WTC11 (cell line): Measurements from ENCODE around the gene SGSM2. TPM values are rescaled to one million over a fixed set of nuclear protein-coding genes. Genes with fewer than 3 reads are reported as not detected.

Experiments used
- ATAC-seq: fragments of 200-7000 bp; cut with Tn5 transposase; 2 replicates; pipeline ENCODE4 v1.10.0; 2021; ENCODE audit warnings: mild to moderate bottlenecking, moderate library complexity
- CTCF ChIA-PET: fragments of 300-600 bp; sonication (Branson Sonifier 250); formaldehyde crosslinking; loops from one replicate; lab custom pipeline; 2021; ENCODE audit warnings: antibody characterized with exemption; lab: Charles Lee
- POLR2A ChIA-PET: fragments of 350-600 bp; sonication (Branson Sonifier 250); formaldehyde crosslinking; loops from one replicate; lab custom pipeline; 2021; ENCODE audit warnings: antibody characterized with exemption; lab: Charles Lee
- DNase-seq: peaks from one replicate; pipeline ENCODE4 v3.0.0; 2021; ENCODE audit warnings: low spot score
- H3K27ac Mint-ChIP-seq: 2 replicates; pipeline ENCODE4 v1.8.0; 2021; ENCODE audit warnings: mixed read lengths
- H3K27me3 Mint-ChIP-seq: 2 replicates; pipeline ENCODE4 v1.8.0; 2021; ENCODE audit warnings: low read depth, mild to moderate bottlenecking, moderate library complexity, mixed read lengths
- H3K36me3 Mint-ChIP-seq: 2 replicates; pipeline ENCODE4 v1.8.0; 2021; ENCODE audit warnings: mixed read lengths
- H3K4me1 Mint-ChIP-seq: 2 replicates; pipeline ENCODE4 v1.8.0; 2022; ENCODE audit warnings: mixed read lengths
- H3K4me3 Mint-ChIP-seq: 2 replicates; pipeline ENCODE4 v1.8.0; 2021; ENCODE audit warnings: mild to moderate bottlenecking, moderate library complexity, mixed read lengths
- H3K9me3 Mint-ChIP-seq: 2 replicates; pipeline ENCODE4 v1.8.0; 2021; ENCODE audit warnings: mixed read lengths
- ETV6 ChIP-seq: sonication (generic); formaldehyde crosslinking; IDR thresholded peaks from 2 replicates; pipeline ENCODE4 v1.8.1; 2022; ENCODE audit warnings: mild to moderate bottlenecking, missing genetic modification reagents
- FOXJ3 ChIP-seq: sonication (generic); formaldehyde crosslinking; IDR thresholded peaks from 2 replicates; pipeline ENCODE4 v1.9.0; 2021; ENCODE audit warnings: missing genetic modification reagents, mild to moderate bottlenecking, borderline replicate concordance
- GABPB1 ChIP-seq: sonication (generic); formaldehyde crosslinking; IDR thresholded peaks from 2 replicates; pipeline ENCODE4 v1.8.1; 2023; ENCODE audit warnings: mild to moderate bottlenecking, missing genetic modification reagents
- GTF2I ChIP-seq: fragments of 250-450 bp; sonication (Bioruptor Pico); conservative IDR thresholded peaks from 2 replicates; pipeline ENCODE4 v1.4.0; 2021; ENCODE audit warnings: mild to moderate bottlenecking
- JAZF1 ChIP-seq: fragments of 250-450 bp; sonication (Bioruptor Pico); IDR thresholded peaks from 2 replicates; pipeline ENCODE4 v1.9.0; 2021; ENCODE audit warnings: moderate library complexity, mild to moderate bottlenecking, inconsistent platforms
- JUN ChIP-seq: sonication (generic); formaldehyde crosslinking; IDR thresholded peaks from 2 replicates; pipeline ENCODE4 v1.8.0; 2023; ENCODE audit warnings: mild to moderate bottlenecking, missing genetic modification reagents
- NFYB ChIP-seq: sonication (generic); formaldehyde crosslinking; conservative IDR thresholded peaks from 2 replicates; pipeline ENCODE4 v1.8.0; 2022; ENCODE audit warnings: low read depth, missing genetic modification reagents
- NR2C2 ChIP-seq: sonication (generic); formaldehyde crosslinking; IDR thresholded peaks from 2 replicates; pipeline ENCODE4 v1.8.0; 2022; ENCODE audit warnings: mild to moderate bottlenecking, missing genetic modification reagents
- ZNF219 ChIP-seq: sonication (generic); formaldehyde crosslinking; IDR thresholded peaks from 2 replicates; pipeline ENCODE4 v1.8.0; 2023; ENCODE audit warnings: missing genetic modification reagents, mild to moderate bottlenecking, borderline replicate concordance
- ZNF396 ChIP-seq: fragments of 250-450 bp; sonication (Bioruptor Pico); IDR thresholded peaks from 2 replicates; pipeline ENCODE4 v1.8.0; 2021; ENCODE audit warnings: mild to moderate bottlenecking, moderate library complexity, borderline replicate concordance
- ZNF416 ChIP-seq: fragments of 250-450 bp; sonication (Bioruptor Pico); IDR thresholded peaks from 2 replicates; pipeline ENCODE4 v1.9.0; 2021; ENCODE audit warnings: mild to moderate bottlenecking, inconsistent platforms
- ZNF423 ChIP-seq: fragments of 250-450 bp; sonication (Bioruptor Pico); IDR thresholded peaks from 2 replicates; pipeline ENCODE4 v2.1.2; 2022; ENCODE audit warnings: mild to moderate bottlenecking, moderate library complexity
- total RNA-seq: library from RNA; stranded (reverse); gene quantifications from 3 replicates; pipeline ENCODE4 v1.2.3, GENCODE V29; 2021
- TF ChIP-seq, protein P1 (sequence below): sonication (generic); formaldehyde crosslinking; IDR thresholded peaks from 2 replicates; pipeline ENCODE4 v1.8.1; 2022; ENCODE audit warnings: low read depth, missing genetic modification reagents, borderline replicate concordance
- TF ChIP-seq, protein P2 (sequence below): sonication (generic); formaldehyde crosslinking; IDR thresholded peaks from 2 replicates; pipeline ENCODE4 v1.8.0; 2022; ENCODE audit warnings: mild to moderate bottlenecking, missing genetic modification reagents
- TF ChIP-seq, protein P3 (sequence below): fragments of 250-450 bp; sonication (Bioruptor Pico); IDR thresholded peaks from 2 replicates; pipeline ENCODE4 v1.9.0; 2021; ENCODE audit warnings: mild to moderate bottlenecking
- TF ChIP-seq, protein P4 (sequence below): sonication (generic); formaldehyde crosslinking; IDR thresholded peaks from 2 replicates; pipeline ENCODE4 v1.8.1; 2023; ENCODE audit warnings: mild to moderate bottlenecking, moderate library complexity, missing genetic modification reagents
- TF ChIP-seq, protein P5 (sequence below): sonication (generic); formaldehyde crosslinking; conservative IDR thresholded peaks from 2 replicates; pipeline ENCODE4 v1.8.1; 2022; ENCODE audit warnings: mild to moderate bottlenecking, missing genetic modification reagents
- TF ChIP-seq, protein P6 (sequence below): fragments of 250-450 bp; sonication (Bioruptor Pico); IDR thresholded peaks from 2 replicates; pipeline ENCODE4 v2.1.2; 2022; ENCODE audit warnings: mild to moderate bottlenecking, moderate library complexity

The SGSM2 gene
- total RNA-seq, 1 experiment from 2014 or later: 50.3 TPM

DNA sequence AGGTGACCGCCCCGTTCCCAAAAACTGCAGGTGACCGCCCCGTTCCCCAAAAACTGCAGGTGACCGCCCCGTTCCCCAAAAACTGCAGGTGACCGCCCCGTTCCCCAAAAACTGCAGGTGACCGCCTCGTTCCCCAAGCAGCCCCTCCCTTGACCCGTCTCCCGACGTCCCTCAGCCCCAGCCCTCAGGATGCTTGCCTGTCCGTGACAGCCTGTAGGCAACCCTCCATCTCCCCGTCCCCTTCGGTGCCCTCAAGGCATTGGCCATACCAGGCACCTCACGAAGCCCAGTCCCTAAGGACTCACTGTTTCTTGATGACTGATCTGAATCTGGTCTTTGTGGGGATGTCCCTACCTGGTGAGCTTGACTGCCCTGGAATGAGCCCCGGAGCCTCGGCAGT lies 25.1 kb downstream of the SGSM2 start (continued):
- TF ChIP-seq, protein P1, sequence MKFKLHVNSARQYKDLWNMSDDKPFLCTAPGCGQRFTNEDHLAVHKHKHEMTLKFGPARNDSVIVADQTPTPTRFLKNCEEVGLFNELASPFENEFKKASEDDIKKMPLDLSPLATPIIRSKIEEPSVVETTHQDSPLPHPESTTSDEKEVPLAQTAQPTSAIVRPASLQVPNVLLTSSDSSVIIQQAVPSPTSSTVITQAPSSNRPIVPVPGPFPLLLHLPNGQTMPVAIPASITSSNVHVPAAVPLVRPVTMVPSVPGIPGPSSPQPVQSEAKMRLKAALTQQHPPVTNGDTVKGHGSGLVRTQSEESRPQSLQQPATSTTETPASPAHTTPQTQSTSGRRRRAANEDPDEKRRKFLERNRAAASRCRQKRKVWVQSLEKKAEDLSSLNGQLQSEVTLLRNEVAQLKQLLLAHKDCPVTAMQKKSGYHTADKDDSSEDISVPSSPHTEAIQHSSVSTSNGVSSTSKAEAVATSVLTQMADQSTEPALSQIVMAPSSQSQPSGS (CRISPR knock-in tag): no peak
- TF ChIP-seq JUN (CRISPR knock-in tag) (no peak), JAZF1 (no peak), NR2C2 (CRISPR knock-in tag) (no peak), ZNF396 (no peak), GABPB1 (no peak), ETV6 (CRISPR knock-in tag) (no peak), GTF2I (no peak)
- TF ChIP-seq, protein P2, sequence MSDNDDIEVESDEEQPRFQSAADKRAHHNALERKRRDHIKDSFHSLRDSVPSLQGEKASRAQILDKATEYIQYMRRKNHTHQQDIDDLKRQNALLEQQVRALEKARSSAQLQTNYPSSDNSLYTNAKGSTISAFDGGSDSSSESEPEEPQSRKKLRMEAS (CRISPR knock-in tag): no peak
- TF ChIP-seq, protein P3, sequence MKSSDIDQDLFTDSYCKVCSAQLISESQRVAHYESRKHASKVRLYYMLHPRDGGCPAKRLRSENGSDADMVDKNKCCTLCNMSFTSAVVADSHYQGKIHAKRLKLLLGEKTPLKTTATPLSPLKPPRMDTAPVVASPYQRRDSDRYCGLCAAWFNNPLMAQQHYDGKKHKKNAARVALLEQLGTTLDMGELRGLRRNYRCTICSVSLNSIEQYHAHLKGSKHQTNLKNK (CRISPR knock-in tag): no peak

DNA sequence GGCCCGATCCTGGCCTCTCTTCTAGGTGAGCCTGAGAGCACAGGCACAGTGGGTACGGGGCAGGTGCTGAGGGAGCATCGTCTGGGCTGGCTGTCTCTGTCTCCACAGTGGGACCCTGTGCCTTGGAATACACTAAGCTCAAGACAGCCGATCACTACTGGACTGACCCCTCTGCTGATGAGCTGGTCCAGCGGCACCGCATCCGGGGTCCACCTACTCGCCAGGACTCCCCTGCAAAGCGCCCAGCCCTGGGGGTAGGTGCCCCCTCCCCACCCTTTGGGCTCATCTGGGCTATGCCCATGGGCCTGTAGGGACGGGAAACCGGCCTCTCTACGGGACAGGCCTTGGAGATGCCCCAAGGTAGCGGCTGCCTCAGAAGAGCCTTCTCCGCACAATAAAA lies 25.6 kb downstream of the SGSM2 start:
- Mint-ChIP-seq H3K27me3 (no peaks in the 10 kb centered on the region), H3K9me3 (no peaks in the 10 kb centered on the region), H3K4me1 (peaks cover 3% of the 10 kb centered on the region; the same call in 1 of the 2 replicates), H3K4me3 (no peak overlapping the region), H3K27ac (no peak overlapping the region; the same call in 1 of the 2 replicates), H3K36me3 (no peaks in the 10 kb centered on the region)
- CTCF ChIA-PET: interaction anchor here (3.8 to 8.1 kb wide), 2 partner anchors 10 to 20 kb away, joined by 26 to 46 read pairs; no protein-coding TSS in a partner anchor
- DNase-seq: no peak
- POLR2A ChIA-PET: no interaction called here
- TF ChIP-seq, protein P4, sequence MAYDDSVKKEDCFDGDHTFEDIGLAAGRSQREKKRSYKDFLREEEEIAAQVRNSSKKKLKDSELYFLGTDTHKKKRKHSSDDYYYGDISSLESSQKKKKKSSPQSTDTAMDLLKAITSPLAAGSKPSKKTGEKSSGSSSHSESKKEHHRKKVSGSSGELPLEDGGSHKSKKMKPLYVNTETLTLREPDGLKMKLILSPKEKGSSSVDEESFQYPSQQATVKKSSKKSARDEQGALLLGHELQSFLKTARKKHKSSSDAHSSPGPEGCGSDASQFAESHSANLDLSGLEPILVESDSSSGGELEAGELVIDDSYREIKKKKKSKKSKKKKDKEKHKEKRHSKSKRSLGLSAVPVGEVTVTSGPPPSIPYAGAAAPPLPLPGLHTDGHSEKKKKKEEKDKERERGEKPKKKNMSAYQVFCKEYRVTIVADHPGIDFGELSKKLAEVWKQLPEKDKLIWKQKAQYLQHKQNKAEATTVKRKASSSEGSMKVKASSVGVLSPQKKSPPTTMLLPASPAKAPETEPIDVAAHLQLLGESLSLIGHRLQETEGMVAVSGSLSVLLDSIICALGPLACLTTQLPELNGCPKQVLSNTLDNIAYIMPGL (CRISPR knock-in tag): no peak
- TF ChIP-seq ZNF416 (CRISPR knock-in tag): no peak
- TF ChIP-seq, protein P2 (CRISPR knock-in tag): no peak
- TF ChIP-seq, protein P5, sequence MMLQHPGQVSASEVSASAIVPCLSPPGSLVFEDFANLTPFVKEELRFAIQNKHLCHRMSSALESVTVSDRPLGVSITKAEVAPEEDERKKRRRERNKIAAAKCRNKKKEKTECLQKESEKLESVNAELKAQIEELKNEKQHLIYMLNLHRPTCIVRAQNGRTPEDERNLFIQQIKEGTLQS (CRISPR knock-in tag): no peak
- TF ChIP-seq, protein P3 (CRISPR knock-in tag): no peak
- TF ChIP-seq, protein P6, sequence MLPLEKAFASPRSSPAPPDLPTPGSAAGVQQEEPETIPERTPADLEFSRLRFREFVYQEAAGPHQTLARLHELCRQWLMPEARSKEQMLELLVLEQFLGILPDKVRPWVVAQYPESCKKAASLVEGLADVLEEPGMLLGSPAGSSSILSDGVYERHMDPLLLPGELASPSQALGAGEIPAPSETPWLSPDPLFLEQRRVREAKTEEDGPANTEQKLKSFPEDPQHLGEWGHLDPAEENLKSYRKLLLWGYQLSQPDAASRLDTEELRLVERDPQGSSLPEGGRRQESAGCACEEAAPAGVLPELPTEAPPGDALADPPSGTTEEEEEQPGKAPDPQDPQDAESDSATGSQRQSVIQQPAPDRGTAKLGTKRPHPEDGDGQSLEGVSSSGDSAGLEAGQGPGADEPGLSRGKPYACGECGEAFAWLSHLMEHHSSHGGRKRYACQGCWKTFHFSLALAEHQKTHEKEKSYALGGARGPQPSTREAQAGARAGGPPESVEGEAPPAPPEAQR (CRISPR knock-in tag): no peak
- TF ChIP-seq NFYB (CRISPR knock-in tag): no peak
- TF ChIP-seq NR2C2 (CRISPR knock-in tag): no peak
- no peak for ATAC-seq

DNA sequence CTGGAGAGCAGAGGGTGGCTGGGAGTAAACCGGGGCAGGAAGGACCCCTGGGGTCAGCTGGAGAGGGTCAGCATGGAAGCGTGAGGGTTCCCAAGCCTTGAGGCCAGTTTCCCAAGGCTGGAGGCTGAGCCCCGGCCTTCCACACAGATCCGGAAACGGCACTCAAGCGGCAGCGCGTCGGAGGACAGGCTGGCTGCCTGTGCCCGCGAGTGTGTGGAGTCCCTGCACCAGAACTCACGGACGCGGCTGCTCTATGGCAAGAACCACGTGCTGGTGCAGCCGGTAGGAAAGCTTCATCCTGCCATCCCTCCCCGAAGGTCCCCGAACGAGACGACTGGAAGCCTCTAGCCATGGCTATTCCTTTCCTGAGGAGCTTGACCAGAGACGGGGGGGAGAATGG lies 26.0 kb downstream of the SGSM2 start:
- DNase-seq: no peak
- no peak for ATAC-seq
- TF ChIP-seq, protein P6 (CRISPR knock-in tag): no peak
- TF ChIP-seq FOXJ3 (no peak), ZNF396 (no peak), ZNF219 (CRISPR knock-in tag) (no peak), ZNF423 (CRISPR knock-in tag) (no peak)
- H3K4me3 Mint-ChIP-seq: no peak overlapping the region
- CTCF ChIA-PET: interaction anchor here (3.8 to 8.1 kb wide), 2 partner anchors 10 to 19 kb away, joined by 26 to 46 read pairs; no protein-coding TSS in a partner anchor
- no peak overlapping the region for H3K27ac Mint-ChIP-seq
- H3K9me3 Mint-ChIP-seq: no peaks in the 10 kb centered on the region
- H3K36me3 Mint-ChIP-seq: no peaks in the 10 kb centered on the region
- H3K4me1 Mint-ChIP-seq: peaks cover 3% of the 10 kb centered on the region; the same call in 1 of the 2 replicates
- POLR2A ChIA-PET: no interaction called here
- H3K27me3 Mint-ChIP-seq: no peaks in the 10 kb centered on the region
